Motor neuron (in vitro differentiated cells): ENCODE measurements around the gene LDLRAD4. TPM values are rescaled to one million over a fixed set of nuclear protein-coding genes. Genes with fewer than 3 reads are reported as not detected.

Source experiments
- ATAC-seq, 8 experiments: fragments of 200-7000 bp; cut with Tn5 transposase; replicated peaks in 6 of 8; 2 replicates each; pipeline ENCODE4 v1.8.0; 2021; ENCODE audit warnings: mild to moderate bottlenecking in 8 of 8, moderate library complexity in 8 of 8
- H3K27ac ChIP-seq, 2 donors: fragments of 250-450 bp; sonication (Bioruptor Pico); 2 replicates each; pipeline ENCODE4 v1.9.0; 2021; ENCODE audit warnings: antibody characterized with exemption in 2 of 2, mild to moderate bottlenecking in 2 of 2, moderate library complexity in 1 of 2
- H3K4me1 ChIP-seq, 2 donors: fragments of 250-450 bp; sonication (Bioruptor Pico); replicated peaks in 1 of 2; 2 replicates each; pipeline ENCODE4 v1.6.1; 2021; ENCODE audit warnings: antibody characterized with exemption in 2 of 2, mild to moderate bottlenecking in 2 of 2, moderate library complexity in 1 of 2
- H3K4me3 ChIP-seq, 5 donors: fragments of 250-450 bp; sonication (Bioruptor Pico); 2 replicates each; pipeline ENCODE4 v1.9.0; 2021; ENCODE audit warnings: antibody characterized with exemption in 5 of 5, mild to moderate bottlenecking in 5 of 5, moderate library complexity in 4 of 5
- WGBS, 10 experiments: fragments of 450-650 bp; shearing (Covaris generic); methylation state at CpG; one replicate each; pipeline ENCODE4 v1.0.0; 2022; 5-methylcytosine and 5-hydroxymethylcytosine counted together
- in situ Hi-C, 9 experiments: fragments of 400-800 bp; cut with MboI; loops; one replicate each; pipeline ENCODE4 v1.15.0; 2021; ENCODE audit warnings: low sequenced_read_pairs in 9 of 9, low pct_unique_long_range_greater_than_20kb in 2 of 9; ENCODE audit not compliant: unreplicated experiment in 9 of 9
- total RNA-seq, 8 experiments: library from RNA; unstranded; fragments of 300-600 nt; gene quantifications; 2 replicates each; pipeline versions ENCODE4 v1.2.3 to v1.2.4, GENCODE V29; 2022

The LDLRAD4 gene
- total RNA-seq, 8 experiments from 2014 or later: 0.25 to 39.8 (median 1.8) TPM

DNA sequence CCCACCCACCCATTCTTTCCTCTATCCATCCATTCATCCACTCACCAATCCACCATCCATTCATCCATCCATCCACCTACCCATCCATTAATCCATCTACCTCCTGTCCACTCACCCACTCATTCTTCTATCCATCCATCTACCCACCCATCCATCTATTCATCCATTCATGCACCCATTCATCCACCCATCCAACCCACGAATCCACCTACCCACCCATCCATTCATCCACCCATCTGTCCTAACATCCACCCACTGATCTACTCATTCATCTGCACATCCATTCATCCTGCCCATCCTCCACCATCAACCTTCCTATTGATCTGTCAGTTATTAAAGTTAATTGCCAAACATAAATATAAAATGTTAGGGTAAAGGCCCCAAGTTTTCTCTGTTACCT lies 25.6 kb downstream of the LDLRAD4 start:
- Histone ChIP-seq H3K27ac (no peak overlapping the region), H3K4me3 (no peak overlapping the region), H3K4me1 (no peaks in the 10 kb centered on the region)
- in situ Hi-C loops: no loop called here
- WGBS, 10 experiments: 0 to 17% (median 0%) methylated on average over 1 of the region's 1 CpG; no CpG with 5 or more reads in 5 of the 10 experiments
- no peak for ATAC-seq

- H3K4me3 ChIP-seq: no peak overlapping the region
- no peaks in the 10 kb centered on the region for H3K4me1 ChIP-seq
- ATAC-seq: no peak
- in situ Hi-C loops: no loop called here
- 78 to 100% (median 81%) methylated on average over 1 to 5 of the region's 6 CpGs; no CpG with 5 or more reads in 4 of the 10 experiments for WGBS, 10 experiments
- no peak overlapping the region for H3K27ac ChIP-seq
These were observed 27.0 kb downstream of the LDLRAD4 start for GRCh38 chr18:13245481-13246000.

DNA sequence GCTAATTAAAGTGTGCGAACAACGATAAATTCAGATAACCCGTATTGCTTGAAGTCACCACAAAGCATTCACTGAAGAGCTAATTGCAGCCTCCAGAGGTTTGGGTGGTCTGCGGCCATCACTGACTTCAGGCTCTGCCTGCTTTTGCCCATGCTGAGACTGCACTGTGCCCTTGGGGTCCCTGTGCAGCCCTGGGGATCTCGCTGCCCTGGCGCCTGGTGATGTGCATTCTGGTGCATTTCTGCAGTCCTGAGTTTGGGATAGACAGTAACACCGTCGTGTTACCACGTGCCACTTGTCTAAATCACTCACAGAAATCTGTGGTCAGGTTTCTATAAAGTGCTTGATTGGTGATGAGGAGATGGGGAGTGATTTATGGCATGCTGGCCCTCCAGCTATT lies 27.6 kb downstream of the LDLRAD4 start:
- no peak for ATAC-seq
- in situ Hi-C loops: no loop called here
- H3K4me3 ChIP-seq: no peak overlapping the region
- H3K4me1 ChIP-seq: no peaks in the 10 kb centered on the region
- WGBS, 10 experiments: 76 to 100% (median 84%) methylated on average over 2 to 9 of the region's 9 CpGs; no CpG with 5 or more reads in 4 of the 10 experiments
- no peak overlapping the region for H3K27ac ChIP-seq

GRCh38 chr18:13246591-13246990 lies 28.0 kb downstream of the LDLRAD4 start:
- H3K4me3 ChIP-seq: no peak overlapping the region
- H3K27ac ChIP-seq: no peak overlapping the region
- no peaks in the 10 kb centered on the region for H3K4me1 ChIP-seq
- WGBS, 10 experiments: 63 to 100% (median 83%) methylated on average over 1 to 3 of the region's 3 CpGs; no CpG with 5 or more reads in 2 of the 10 experiments
- in situ Hi-C loops: no loop called here
- ATAC-seq: no peak

- Histone ChIP-seq H3K4me3 (no peak overlapping the region), H3K27ac (no peak overlapping the region), H3K4me1 (no peaks in the 10 kb centered on the region)
- 80 to 100% (median 92%) methylated on average over 1 to 12 of the region's 14 CpGs; no CpG with 5 or more reads in 2 of the 10 experiments for WGBS, 10 experiments
- in situ Hi-C loops: no loop called here
- no peak for ATAC-seq
These were observed 28.9 kb downstream of the LDLRAD4 start for GRCh38 chr18:13247506-13247905.

DNA sequence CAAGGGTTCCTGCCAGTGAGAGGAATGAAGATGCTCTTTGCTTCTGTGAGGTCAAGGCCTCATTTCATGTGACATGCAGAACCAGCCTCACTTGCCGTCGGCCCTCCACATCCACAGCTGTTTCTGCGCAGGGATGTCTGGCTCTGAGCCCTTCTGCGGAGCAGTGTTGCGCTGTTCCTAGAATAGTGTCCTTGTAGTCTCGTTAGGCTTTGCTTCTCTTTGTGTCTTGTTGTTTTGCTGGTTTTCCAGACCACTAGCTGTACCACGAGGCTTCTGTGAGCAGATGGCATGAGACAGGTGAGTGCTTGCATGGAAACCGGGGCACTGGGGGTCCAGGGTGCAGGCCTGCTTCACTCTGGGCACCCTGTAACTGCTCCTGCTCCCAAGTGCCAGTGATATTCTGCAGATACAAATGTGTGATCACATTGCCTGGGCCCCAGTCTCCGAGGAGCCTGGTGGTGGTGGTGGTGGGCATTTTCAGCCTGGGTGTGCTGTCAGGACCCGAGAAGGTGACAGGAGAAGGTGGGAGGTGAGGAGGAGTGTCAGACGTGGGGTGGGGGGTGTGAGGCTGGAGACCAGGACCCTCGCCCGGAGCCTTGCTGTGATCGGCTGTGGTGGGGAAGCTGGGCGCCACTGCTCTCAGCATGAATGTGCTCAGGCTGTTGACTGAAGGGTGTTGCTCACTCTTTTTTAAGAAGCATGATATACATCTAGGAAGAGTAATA lies 34.3 kb downstream of the LDLRAD4 start:
- ATAC-seq: no peak
- H3K4me1 ChIP-seq: no peaks in the 10 kb centered on the region
- in situ Hi-C loops: no loop called here
- H3K4me3 ChIP-seq: no peak overlapping the region
- H3K27ac ChIP-seq: no peak overlapping the region
- WGBS, 10 experiments: 70 to 100% (median 82%) methylated on average over 2 to 8 of the region's 15 CpGs; no CpG with 5 or more reads in 4 of the 10 experiments

GRCh38 chr18:13253786-13254688 lies 35.5 kb downstream of the LDLRAD4 start:
- 48 to 100% (median 82%) methylated on average over 1 to 12 of the region's 26 CpGs; no CpG with 5 or more reads in 1 of the 10 experiments for WGBS, 10 experiments
- no peak overlapping the region for H3K27ac ChIP-seq
- no peaks in the 10 kb centered on the region for H3K4me1 ChIP-seq
- no peak overlapping the region for H3K4me3 ChIP-seq
- in situ Hi-C loops: no loop called here
- ATAC-seq: no peak

GRCh38 chr18:13254971-13255927 lies 36.7 kb downstream of the LDLRAD4 start:
- Histone ChIP-seq H3K4me3 (no peak overlapping the region), H3K4me1 (no peaks in the 10 kb centered on the region), H3K27ac (no peak overlapping the region)
- in situ Hi-C loops: no loop called here
- no peak for ATAC-seq
- WGBS, 10 experiments: 65 to 100% (median 71%) methylated on average over 2 to 8 of the region's 11 CpGs; no CpG with 5 or more reads in 6 of the 10 experiments

- Histone ChIP-seq H3K27ac (no peak overlapping the region), H3K4me1 (no peaks in the 10 kb centered on the region), H3K4me3 (no peak overlapping the region)
- in situ Hi-C loops: no loop called here
- no peak for ATAC-seq
- WGBS, 10 experiments: 46 to 91% (median 76%) methylated on average over 1 to 13 of the region's 18 CpGs; no CpG with 5 or more reads in 2 of the 10 experiments
These were observed 38.1 kb downstream of the LDLRAD4 start for GRCh38 chr18:13256444-13257305.

DNA sequence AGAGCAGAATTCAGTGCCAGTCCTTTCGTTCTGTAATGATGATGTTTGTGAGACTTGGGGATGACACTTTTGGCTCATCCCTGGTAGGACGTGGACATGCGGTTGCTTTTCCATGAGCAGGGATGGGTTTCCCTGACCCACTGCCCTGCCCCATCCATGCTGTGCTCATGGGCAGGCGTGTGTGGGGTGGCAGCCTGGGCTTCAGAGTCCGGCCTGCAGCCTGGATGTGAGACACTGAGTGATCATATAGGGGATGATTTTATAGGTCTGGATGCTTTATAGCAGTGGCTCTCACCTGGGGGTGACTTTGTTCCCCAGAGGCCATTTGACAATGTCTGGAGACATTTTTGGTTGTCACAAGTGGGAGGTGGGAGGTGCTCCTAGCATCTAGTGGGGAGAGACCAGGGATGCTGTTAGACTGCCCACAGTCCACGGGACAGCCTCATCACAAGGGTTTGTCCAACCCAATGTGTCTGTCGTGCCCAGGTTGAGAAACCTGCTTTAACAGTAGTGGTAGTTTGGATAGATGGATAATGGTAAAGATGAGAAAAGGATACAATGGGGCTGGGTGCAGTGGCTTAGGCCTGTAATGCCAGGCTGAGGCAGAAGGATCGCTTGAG lies 38.9 kb downstream of the LDLRAD4 start:
- 44 to 100% (median 76%) methylated on average over 1 to 5 of the region's 8 CpGs; no CpG with 5 or more reads in 2 of the 10 experiments for WGBS, 10 experiments
- no peak for ATAC-seq
- H3K27ac ChIP-seq: no peak overlapping the region
- H3K4me1 ChIP-seq: no peaks in the 10 kb centered on the region
- in situ Hi-C loops: no loop called here
- H3K4me3 ChIP-seq: no peak overlapping the region

DNA sequence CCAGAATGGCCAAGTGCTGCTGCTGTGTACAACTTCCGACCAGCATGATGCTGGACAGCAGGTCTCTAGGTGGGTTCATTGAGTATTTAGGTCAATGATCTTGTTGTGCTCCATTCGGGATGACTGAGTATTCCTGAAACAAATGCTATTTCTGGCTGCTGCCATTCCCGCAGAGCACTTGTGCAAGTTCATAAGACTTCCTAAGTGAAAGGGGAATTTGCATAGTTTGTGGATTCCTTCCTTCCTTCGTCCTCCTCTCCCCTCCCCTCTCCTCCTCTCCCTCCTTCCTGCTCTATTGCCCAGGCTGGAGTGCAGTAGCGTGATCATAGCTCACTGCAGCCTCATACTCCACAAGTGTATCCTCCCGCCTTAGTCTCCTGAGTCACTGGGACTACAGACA lies 40.4 kb downstream of the LDLRAD4 start:
- Histone ChIP-seq H3K4me1 (no peaks in the 10 kb centered on the region), H3K27ac (no peak overlapping the region), H3K4me3 (no peak overlapping the region)
- 17 to 100% (median 60%) methylated on average over 1 to 6 of the region's 6 CpGs for WGBS, 10 experiments
- in situ Hi-C loops: no loop called here
- ATAC-seq: peak in 1 of 8 experiments; percentile 23
